Naive thymus-derived CD8-positive, alpha-beta T cell (primary cell): ENCODE measurements around the gene LCLAT1. TPM values are rescaled to one million over a fixed set of nuclear protein-coding genes. Genes with fewer than 3 reads are reported as not detected.
"Not testable (repeated sequence)": the region's sequence is repeated elsewhere in the genome, so short reads cannot be mapped to it uniquely, and the experiment has no call there.

ENCODE experiments used
- ATAC-seq, 2 donors: fragments of 150-1000 bp; cut with Tn5 transposase in 1 of 2; sonication (Bioruptor Pico), chemical (Tn5 transposase) in 1 of 2; 1 replicate in 1 of 2; 2 replicates in 1 of 2; pipeline ENCODE4 v1.10.0; 2021; ENCODE audit warnings: mild to moderate bottlenecking in 2 of 2, moderate library complexity in 2 of 2
- POLR2A ChIA-PET: fragments of 350-600 bp; sonication (Branson Sonifier 250); formaldehyde crosslinking; loops from one replicate; lab custom pipeline; 2021; ENCODE audit warnings: antibody characterized with exemption; lab: Charles Lee
- DNase-seq, 10 donors: peaks; one replicate each; pipeline versions ENCODE4 v3.0.0 to v3.0.0-alpha.2; 2020 to 2022
- H3K27ac Mint-ChIP-seq, 10 donors: one replicate each; pipeline ENCODE4 v1.8.0; 2020 to 2022; ENCODE audit warnings: mild to moderate bottlenecking in 10 of 10, mixed read lengths in 10 of 10, moderate library complexity in 4 of 10, inconsistent platforms in 1 of 10
- H3K27me3 Mint-ChIP-seq, 5 donors: one replicate each; pipeline ENCODE4 v1.8.0; 2021 to 2022; ENCODE audit warnings: mixed read lengths in 5 of 5
- H3K36me3 Mint-ChIP-seq, 3 donors: one replicate each; pipeline ENCODE4 v1.8.0; 2020 to 2022; ENCODE audit warnings: mixed read lengths in 3 of 3, mild to moderate bottlenecking in 2 of 3, inconsistent platforms in 1 of 3
- H3K4me1 Mint-ChIP-seq, 4 donors: one replicate each; pipeline ENCODE4 v1.8.0; 2021 to 2022; ENCODE audit warnings: mixed read lengths in 4 of 4
- H3K4me3 Mint-ChIP-seq, 10 donors: one replicate each; pipeline ENCODE4 v1.8.0; 2020 to 2022; ENCODE audit warnings: mild to moderate bottlenecking in 10 of 10, mixed read lengths in 10 of 10, moderate library complexity in 6 of 10, inconsistent platforms in 1 of 10
- H3K9me3 Mint-ChIP-seq, 9 donors: one replicate each; pipeline ENCODE4 v1.8.0; 2020 to 2022; ENCODE audit warnings: mixed read lengths in 9 of 9, mild to moderate bottlenecking in 3 of 9, inconsistent platforms in 1 of 9, moderate library complexity in 1 of 9
- polyA plus RNA-seq, 3 donors: library from polyadenylated mRNA; unstranded; fragments of 300-500 nt; fragmentation: Illumina TruSeq; gene quantifications; one replicate each; pipeline ENCODE4 v1.2.3, GENCODE V29; 2021
- total RNA-seq, 8 experiments: library from RNA in 2 of 8; stranded (reverse) in 2 of 8; gene quantifications; one replicate each; pipeline ENCODE4 v1.2.3 and lab custom pipeline; 2021 to 2026

Gene LCLAT1
- total and polyA plus RNA-seq, 5 experiments from 2014 or later, result 12.4 to 28.2 (median 20.8) TPM

GRCh38 chr2:30495896-30496295 lies 48.9 kb downstream of the LCLAT1 start:
- H3K4me3 Mint-ChIP-seq, ATAC-seq, DNase-seq, POLR2A ChIA-PET, H3K27me3 Mint-ChIP-seq: not testable (repeated sequence)
- Mint-ChIP-seq H3K27ac (peak overlapping the region in 7 of 10 donors; percentile 36 to 84 (median 64)), H3K36me3 (peaks cover 27 to 38% (median 31%) of the 10 kb centered on the region in 3 donors), H3K4me1 (peaks cover 16 to 40% (median 22%) of the 10 kb centered on the region in 4 donors), H3K9me3 (peaks cover 11 to 49% (median 23%) of the 10 kb centered on the region in 9 donors)

- Mint-ChIP-seq H3K9me3 (peaks cover 11 to 69% (median 29%) of the 10 kb centered on the region in 9 donors), H3K27me3 (no peaks in the 10 kb centered on the region), H3K36me3 (peaks cover 37 to 55% (median 42%) of the 10 kb centered on the region in 3 donors), H3K4me3 (no peak overlapping the region), H3K4me1 (peaks cover 29 to 48% (median 39%) of the 10 kb centered on the region in 4 donors), H3K27ac (no peak overlapping the region)
- POLR2A ChIA-PET, result no interaction called here
- ATAC-seq (no peak), DNase-seq (no peak)
Observed at GRCh38 chr2:30499681-30500080, 52.6 kb downstream of the LCLAT1 start.

GRCh38 chr2:30500699-30501098 lies 53.7 kb downstream of the LCLAT1 start:
- H3K27ac Mint-ChIP-seq, result peak overlapping the region in 2 of 10 donors; percentile 25 to 69

GRCh38 chr2:30502310-30502709 lies 55.3 kb downstream of the LCLAT1 start:
- peaks cover 27 to 45% (median 41%) of the 10 kb centered on the region in 4 donors for H3K4me1 Mint-ChIP-seq
- peaks cover 0 to 55% (median 20%) of the 10 kb centered on the region in 9 donors for H3K9me3 Mint-ChIP-seq
- H3K4me3 Mint-ChIP-seq, result peak overlapping the region in 3 of 10 donors; percentile 10 to 46 (median 11)
- peaks cover 22 to 43% (median 33%) of the 10 kb centered on the region in 3 donors for H3K36me3 Mint-ChIP-seq
- H3K27me3 Mint-ChIP-seq, result no peaks in the 10 kb centered on the region
- ATAC-seq, result no peak
- no peak for DNase-seq
- peak overlapping the region in 9 of 10 donors; percentile 80 to 92 (median 91) for H3K27ac Mint-ChIP-seq
- POLR2A ChIA-PET, result no interaction called here

More at GRCh38 chr2:30500699-30501098, 53.7 kb downstream of the LCLAT1 start:
- no peaks in the 10 kb centered on the region for H3K27me3 Mint-ChIP-seq
- peak overlapping the region in 1 of 10 donors; percentile 34 for H3K4me3 Mint-ChIP-seq
- H3K9me3 Mint-ChIP-seq, result peaks cover 11 to 66% (median 27%) of the 10 kb centered on the region in 9 donors
- ATAC-seq (no peak), DNase-seq (no peak)
- peaks cover 33 to 52% (median 42%) of the 10 kb centered on the region in 3 donors for H3K36me3 Mint-ChIP-seq
- POLR2A ChIA-PET, result no interaction called here
- peaks cover 31 to 52% (median 44%) of the 10 kb centered on the region in 4 donors for H3K4me1 Mint-ChIP-seq

GRCh38 chr2:30503007-30503694 lies 56.1 kb downstream of the LCLAT1 start:
- ATAC-seq, result peak; percentile 87 to 97
- Mint-ChIP-seq H3K4me1 (peaks cover 28 to 48% (median 42%) of the 10 kb centered on the region in 4 donors), H3K9me3 (peaks cover 0 to 55% (median 16%) of the 10 kb centered on the region in 9 donors), H3K27me3 (no peaks in the 10 kb centered on the region), H3K27ac (peak overlapping the region; percentile 80 to 92 (median 90)), H3K4me3 (peak overlapping the region; percentile 4 to 80 (median 61)), H3K36me3 (peaks cover 16 to 43% (median 27%) of the 10 kb centered on the region in 3 donors)
- DNase-seq, result peak in 3 of 10 donors; percentile 15 to 57 (median 50)
- POLR2A ChIA-PET, result interaction anchor here (0.5 to 2.2 kb wide), 5 partner anchors 137 to 294 kb away, joined by 3 to 7 read pairs (median 3); partner anchors contain the start of gene LBH

- peak overlapping the region; percentile 4 to 80 (median 61) for H3K4me3 Mint-ChIP-seq
- ATAC-seq (peak; percentile 56 to 77), DNase-seq (no peak)
- H3K27ac Mint-ChIP-seq, result peak overlapping the region; percentile 80 to 92 (median 90)
- POLR2A ChIA-PET, result interaction anchor here (0.5 to 2.2 kb wide), 4 partner anchors 138 to 295 kb away, joined by 3 to 7 read pairs (median 3); partner anchors contain the start of gene LBH
- peaks cover 13 to 41% (median 25%) of the 10 kb centered on the region in 3 donors for H3K36me3 Mint-ChIP-seq
- H3K9me3 Mint-ChIP-seq, result peaks cover 0 to 54% (median 15%) of the 10 kb centered on the region in 9 donors
- peaks cover 28 to 49% (median 42%) of the 10 kb centered on the region in 4 donors for H3K4me1 Mint-ChIP-seq
- no peaks in the 10 kb centered on the region for H3K27me3 Mint-ChIP-seq
Observed at GRCh38 chr2:30503695-30504052, 56.6 kb downstream of the LCLAT1 start.

- Mint-ChIP-seq H3K4me3 (peak overlapping the region in 8 of 10 donors; percentile 12 to 76 (median 62)), H3K27ac (peak overlapping the region in 9 of 10 donors; percentile 64 to 94 (median 84))
Observed at GRCh38 chr2:30504731-30505130, 57.7 kb downstream of the LCLAT1 start.

GRCh38 chr2:30505500-30506180 lies 58.6 kb downstream of the LCLAT1 start:
- POLR2A ChIA-PET, result interaction anchor here (1.5 kb wide), 1 partner anchor 359 kb away, joined by 4 read pairs; the partner anchor contains the start of gene YPEL5
- Mint-ChIP-seq H3K4me3 (peak overlapping the region in 3 of 10 donors; percentile 5 to 23 (median 12)), H3K27me3 (no peaks in the 10 kb centered on the region), H3K27ac (peak overlapping the region in 7 of 10 donors; percentile 1 to 88 (median 72)), H3K4me1 (peaks cover 31 to 61% (median 55%) of the 10 kb centered on the region in 4 donors), H3K9me3 (peaks cover 0 to 40% (median 9%) of the 10 kb centered on the region in 9 donors), H3K36me3 (peaks cover 9 to 36% (median 23%) of the 10 kb centered on the region in 3 donors)
- no peak for ATAC-seq
- DNase-seq, result no peak

More at GRCh38 chr2:30504731-30505130, 57.7 kb downstream of the LCLAT1 start:
- Mint-ChIP-seq H3K36me3 (peaks cover 10 to 38% (median 23%) of the 10 kb centered on the region in 3 donors), H3K27me3 (no peaks in the 10 kb centered on the region), H3K9me3 (peaks cover 0 to 47% (median 9%) of the 10 kb centered on the region in 9 donors), H3K4me1 (peaks cover 28 to 54% (median 48%) of the 10 kb centered on the region in 4 donors)
- ATAC-seq (no peak), DNase-seq (no peak)
- POLR2A ChIA-PET, result interaction anchor here (2.2 kb wide), 1 partner anchor 274 kb away, joined by 7 read pairs; the partner anchor contains the start of gene LBH

- not testable (repeated sequence) for DNase-seq, H3K4me3 Mint-ChIP-seq, H3K27ac Mint-ChIP-seq, H3K27me3 Mint-ChIP-seq, ATAC-seq
- Mint-ChIP-seq H3K9me3 (peaks cover 0 to 23% (median 5%) of the 10 kb centered on the region in 9 donors), H3K36me3 (peaks cover 2 to 20% (median 10%) of the 10 kb centered on the region in 3 donors), H3K4me1 (peaks cover 39 to 72% (median 61%) of the 10 kb centered on the region in 4 donors)
- POLR2A ChIA-PET, result interaction anchor here (0.7 kb wide), 1 partner anchor 198 kb away, joined by 3 read pairs; no protein-coding TSS in a partner anchor
Observed at GRCh38 chr2:30507460-30507859, 60.4 kb downstream of the LCLAT1 start.

GRCh38 chr2:30509716-30510115 lies 62.7 kb downstream of the LCLAT1 start:
- H3K27me3 Mint-ChIP-seq, result no peaks in the 10 kb centered on the region
- peaks cover 30 to 64% (median 51%) of the 10 kb centered on the region in 4 donors for H3K4me1 Mint-ChIP-seq
- no peak for DNase-seq
- no peak overlapping the region for H3K27ac Mint-ChIP-seq
- POLR2A ChIA-PET, result no interaction called here
- peaks cover 0 to 16% (median 5%) of the 10 kb centered on the region in 3 donors for H3K36me3 Mint-ChIP-seq
- no peak for ATAC-seq
- H3K9me3 Mint-ChIP-seq, result peaks cover 0 to 17% (median 3%) of the 10 kb centered on the region in 9 donors
- no peak overlapping the region for H3K4me3 Mint-ChIP-seq

- POLR2A ChIA-PET, result no interaction called here
- H3K4me3 Mint-ChIP-seq, result peak overlapping the region in 2 of 10 donors; percentile 18 to 53
- H3K9me3 Mint-ChIP-seq, result peaks cover 0 to 17% (median 3%) of the 10 kb centered on the region in 9 donors
- peaks cover 27 to 64% (median 48%) of the 10 kb centered on the region in 4 donors for H3K4me1 Mint-ChIP-seq
- no peak for DNase-seq
- H3K36me3 Mint-ChIP-seq, result peaks cover 0 to 16% (median 5%) of the 10 kb centered on the region in 3 donors
- H3K27ac Mint-ChIP-seq, result peak overlapping the region in 1 of 10 donors; percentile 40
- no peak for ATAC-seq
- H3K27me3 Mint-ChIP-seq, result no peaks in the 10 kb centered on the region
Observed at GRCh38 chr2:30510409-30510808, 63.4 kb downstream of the LCLAT1 start.
